AG09309 (cell line): Measurements from ENCODE around the gene MYH15.

Experiments used
- DNase-seq: peaks from one replicate; pipeline ENCODE4 v3.0.0-alpha.2; 2010; ENCODE audit warnings: low read depth
- H3K4me3 ChIP-seq: 2 replicates; pipeline ENCODE4 v1.5.1; 2011; ENCODE audit warnings: mild to moderate bottlenecking, low read depth, low read length, moderate library complexity; ENCODE audit not compliant: control insufficient read depth
- CTCF ChIP-seq: IDR thresholded peaks from 2 replicates; pipeline ENCODE4 v1.5.1; 2011; ENCODE audit warnings: mild to moderate bottlenecking, low read depth, low read length, inconsistent platforms; ENCODE audit not compliant: insufficient read depth, control insufficient read depth; ENCODE audit errors: missing control alignments

MYH15 gene

GRCh38 chr3:108408883-108409799 lies 101.3 kb downstream of the MYH15 start:
- H3K4me3 ChIP-seq: no peak overlapping the region
- DNase-seq: no peak
- TF ChIP-seq CTCF: no peak

- TF ChIP-seq CTCF: no peak
- H3K4me3 ChIP-seq: no peak overlapping the region
- DNase-seq: no peak
Observed at GRCh38 chr3:108407886-108408285, 102.5 kb downstream of the MYH15 start.

GRCh38 chr3:108406661-108407206 lies 103.7 kb downstream of the MYH15 start:
- TF ChIP-seq CTCF: peak; percentile 54
- H3K4me3 ChIP-seq: no peak overlapping the region
- DNase-seq: no peak

GRCh38 chr3:108406063-108406660 lies 104.2 kb downstream of the MYH15 start:
- DNase-seq: no peak
- H3K4me3 ChIP-seq: no peak overlapping the region
- TF ChIP-seq CTCF: no peak

GRCh38 chr3:108404368-108404767 lies 106.0 kb downstream of the MYH15 start:
- H3K4me3 ChIP-seq: no peak overlapping the region
- no peak for DNase-seq
- no peak for TF ChIP-seq CTCF

GRCh38 chr3:108403686-108404345 lies 106.6 kb downstream of the MYH15 start:
- no peak for TF ChIP-seq CTCF
- H3K4me3 ChIP-seq: no peak overlapping the region
- no peak for DNase-seq
